WTC11 (cell line): ENCODE results near the gene DUS1L. TPM values are rescaled to one million over a fixed set of nuclear protein-coding genes. Genes with fewer than 3 reads are reported as not detected.

Experiments
- ETV6 ChIP-seq: sonication (generic); formaldehyde crosslinking; IDR thresholded peaks from 2 replicates; pipeline ENCODE4 v1.8.1; 2022; ENCODE audit warnings: mild to moderate bottlenecking, missing genetic modification reagents
- GRHL2 ChIP-seq: fragments of 250-450 bp; sonication (Bioruptor Pico); IDR thresholded peaks from 2 replicates; pipeline ENCODE4 v1.8.0; 2022; ENCODE audit warnings: mild to moderate bottlenecking, moderate library complexity; ENCODE audit not compliant: insufficient replicate concordance, severe bottlenecking
- IRF2 ChIP-seq: sonication (generic); formaldehyde crosslinking; IDR thresholded peaks from 2 replicates; pipeline ENCODE4 v1.8.0; 2022; ENCODE audit warnings: low read depth, missing genetic modification reagents, borderline replicate concordance
- MXD4 ChIP-seq: fragments of 250-450 bp; sonication (Bioruptor Pico); IDR thresholded peaks from 2 replicates; pipeline ENCODE4 v1.8.0; 2021; ENCODE audit warnings: mild to moderate bottlenecking, moderate library complexity, borderline replicate concordance
- NFYB ChIP-seq: sonication (generic); formaldehyde crosslinking; conservative IDR thresholded peaks from 2 replicates; pipeline ENCODE4 v1.8.0; 2022; ENCODE audit warnings: low read depth, missing genetic modification reagents
- NR1H2 ChIP-seq: sonication (generic); formaldehyde crosslinking; IDR thresholded peaks from 2 replicates; pipeline ENCODE4 v1.9.0; 2021; ENCODE audit warnings: mild to moderate bottlenecking, moderate library complexity, missing genetic modification reagents
- OVOL2 ChIP-seq: fragments of 250-450 bp; sonication (Bioruptor Pico); IDR thresholded peaks from 2 replicates; pipeline ENCODE4 v1.9.0; 2021; ENCODE audit warnings: mild to moderate bottlenecking, borderline replicate concordance
- PRRX2 ChIP-seq: fragments of 250-450 bp; sonication (Bioruptor Pico); IDR thresholded peaks from 2 replicates; pipeline ENCODE4 v1.8.0; 2021; ENCODE audit warnings: mild to moderate bottlenecking
- SOX15 ChIP-seq: fragments of 250-450 bp; sonication (Bioruptor Pico); IDR thresholded peaks from 2 replicates; pipeline ENCODE4 v1.9.0; 2021; ENCODE audit warnings: mild to moderate bottlenecking
- ZNF219 ChIP-seq: sonication (generic); formaldehyde crosslinking; IDR thresholded peaks from 2 replicates; pipeline ENCODE4 v1.8.0; 2023; ENCODE audit warnings: missing genetic modification reagents, mild to moderate bottlenecking, borderline replicate concordance
- total RNA-seq: library from RNA; stranded (reverse); gene quantifications from 3 replicates; pipeline ENCODE4 v1.2.3, GENCODE V29; 2021
- TF ChIP-seq, protein P1 (sequence below): fragments of 250-450 bp; sonication (Bioruptor Pico); IDR thresholded peaks from 2 replicates; pipeline ENCODE4 v1.9.0; 2021; ENCODE audit warnings: mild to moderate bottlenecking, borderline replicate concordance
- TF ChIP-seq, protein P2 (sequence below): sonication (generic); formaldehyde crosslinking; IDR thresholded peaks from 2 replicates; pipeline ENCODE4 v1.8.0; 2022; ENCODE audit warnings: mild to moderate bottlenecking, missing genetic modification reagents
- TF ChIP-seq, protein P3 (sequence below): sonication (generic); formaldehyde crosslinking; IDR thresholded peaks from 2 replicates; pipeline ENCODE4 v1.8.0; 2022; ENCODE audit warnings: mild to moderate bottlenecking, missing genetic modification reagents
- TF ChIP-seq, protein P4 (sequence below): sonication (generic); formaldehyde crosslinking; IDR thresholded peaks from 2 replicates; pipeline ENCODE4 v1.8.1; 2022; ENCODE audit warnings: missing genetic modification reagents, borderline replicate concordance
- TF ChIP-seq, protein P5 (sequence below): fragments of 250-450 bp; sonication (Bioruptor Pico); IDR thresholded peaks from 2 replicates; pipeline ENCODE4 v1.9.0; 2021; ENCODE audit warnings: mild to moderate bottlenecking
- TF ChIP-seq, protein P6 (sequence below): fragments of 250-450 bp; sonication (Bioruptor Pico); IDR thresholded peaks from 2 replicates; pipeline ENCODE4 v1.9.0; 2021; ENCODE audit warnings: moderate library complexity, mild to moderate bottlenecking, inconsistent platforms, borderline replicate concordance
- TF ChIP-seq, protein P7 (sequence below): sonication (generic); formaldehyde crosslinking; IDR thresholded peaks from 2 replicates; pipeline ENCODE4 v1.8.1; 2022; ENCODE audit warnings: low read depth, missing genetic modification reagents, borderline replicate concordance
- TF ChIP-seq, protein P8 (sequence below): sonication (generic); formaldehyde crosslinking; IDR thresholded peaks from 2 replicates; pipeline ENCODE4 v1.8.0; 2022; ENCODE audit warnings: missing genetic modification reagents
- TF ChIP-seq, protein P9 (sequence below): sonication (generic); formaldehyde crosslinking; IDR thresholded peaks from 2 replicates; pipeline ENCODE4 v1.8.1; 2022; ENCODE audit warnings: mild to moderate bottlenecking, missing genetic modification reagents, moderate library complexity, borderline replicate concordance

The DUS1L gene
- total RNA-seq, 1 experiment from 2014 or later = 120 TPM

DNA sequence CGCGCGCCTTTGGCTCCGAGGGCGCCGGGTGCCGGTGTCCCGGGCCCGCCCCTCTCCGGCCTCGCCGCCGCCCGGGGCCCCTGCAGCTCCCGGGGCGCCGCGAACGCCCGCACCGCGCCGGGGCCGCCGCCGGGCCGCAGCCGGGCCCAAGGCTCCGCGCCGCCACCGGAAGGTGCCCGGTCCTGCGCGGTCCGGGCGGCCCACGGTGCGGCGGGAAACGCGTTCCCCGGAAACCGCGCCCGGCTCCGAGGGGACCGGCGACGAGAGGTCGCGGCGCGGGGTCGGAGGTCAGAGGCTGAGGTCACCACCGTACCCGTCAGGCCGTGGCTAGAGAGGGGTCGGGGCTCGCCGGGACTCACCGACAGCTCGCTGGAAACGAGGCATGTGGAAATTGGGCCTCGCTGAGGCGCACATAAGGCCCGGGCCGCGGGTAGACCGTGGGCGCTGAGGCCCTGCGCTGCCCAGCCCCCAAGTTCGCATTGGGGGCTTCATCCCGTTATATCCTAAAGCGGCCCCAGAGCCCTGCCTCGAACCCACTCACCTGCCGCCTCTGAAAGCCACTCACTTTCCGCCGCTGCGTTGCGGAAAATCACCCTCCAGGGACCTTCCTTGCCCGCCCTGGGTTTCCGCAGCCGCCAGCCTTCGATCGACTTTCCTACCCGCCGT lies at the start of gene DUS1L (continued):
- TF ChIP-seq, protein P1, sequence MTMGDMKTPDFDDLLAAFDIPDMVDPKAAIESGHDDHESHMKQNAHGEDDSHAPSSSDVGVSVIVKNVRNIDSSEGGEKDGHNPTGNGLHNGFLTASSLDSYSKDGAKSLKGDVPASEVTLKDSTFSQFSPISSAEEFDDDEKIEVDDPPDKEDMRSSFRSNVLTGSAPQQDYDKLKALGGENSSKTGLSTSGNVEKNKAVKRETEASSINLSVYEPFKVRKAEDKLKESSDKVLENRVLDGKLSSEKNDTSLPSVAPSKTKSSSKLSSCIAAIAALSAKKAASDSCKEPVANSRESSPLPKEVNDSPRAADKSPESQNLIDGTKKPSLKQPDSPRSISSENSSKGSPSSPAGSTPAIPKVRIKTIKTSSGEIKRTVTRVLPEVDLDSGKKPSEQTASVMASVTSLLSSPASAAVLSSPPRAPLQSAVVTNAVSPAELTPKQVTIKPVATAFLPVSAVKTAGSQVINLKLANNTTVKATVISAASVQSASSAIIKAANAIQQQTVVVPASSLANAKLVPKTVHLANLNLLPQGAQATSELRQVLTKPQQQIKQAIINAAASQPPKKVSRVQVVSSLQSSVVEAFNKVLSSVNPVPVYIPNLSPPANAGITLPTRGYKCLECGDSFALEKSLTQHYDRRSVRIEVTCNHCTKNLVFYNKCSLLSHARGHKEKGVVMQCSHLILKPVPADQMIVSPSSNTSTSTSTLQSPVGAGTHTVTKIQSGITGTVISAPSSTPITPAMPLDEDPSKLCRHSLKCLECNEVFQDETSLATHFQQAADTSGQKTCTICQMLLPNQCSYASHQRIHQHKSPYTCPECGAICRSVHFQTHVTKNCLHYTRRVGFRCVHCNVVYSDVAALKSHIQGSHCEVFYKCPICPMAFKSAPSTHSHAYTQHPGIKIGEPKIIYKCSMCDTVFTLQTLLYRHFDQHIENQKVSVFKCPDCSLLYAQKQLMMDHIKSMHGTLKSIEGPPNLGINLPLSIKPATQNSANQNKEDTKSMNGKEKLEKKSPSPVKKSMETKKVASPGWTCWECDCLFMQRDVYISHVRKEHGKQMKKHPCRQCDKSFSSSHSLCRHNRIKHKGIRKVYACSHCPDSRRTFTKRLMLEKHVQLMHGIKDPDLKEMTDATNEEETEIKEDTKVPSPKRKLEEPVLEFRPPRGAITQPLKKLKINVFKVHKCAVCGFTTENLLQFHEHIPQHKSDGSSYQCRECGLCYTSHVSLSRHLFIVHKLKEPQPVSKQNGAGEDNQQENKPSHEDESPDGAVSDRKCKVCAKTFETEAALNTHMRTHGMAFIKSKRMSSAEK (CRISPR knock-in tag) = no peak
- TF ChIP-seq IRF2 (CRISPR knock-in tag) = no peak
- TF ChIP-seq, protein P2, sequence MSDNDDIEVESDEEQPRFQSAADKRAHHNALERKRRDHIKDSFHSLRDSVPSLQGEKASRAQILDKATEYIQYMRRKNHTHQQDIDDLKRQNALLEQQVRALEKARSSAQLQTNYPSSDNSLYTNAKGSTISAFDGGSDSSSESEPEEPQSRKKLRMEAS = no peak
- TF ChIP-seq ZNF219 (CRISPR knock-in tag) = no peak
- TF ChIP-seq, protein P3, sequence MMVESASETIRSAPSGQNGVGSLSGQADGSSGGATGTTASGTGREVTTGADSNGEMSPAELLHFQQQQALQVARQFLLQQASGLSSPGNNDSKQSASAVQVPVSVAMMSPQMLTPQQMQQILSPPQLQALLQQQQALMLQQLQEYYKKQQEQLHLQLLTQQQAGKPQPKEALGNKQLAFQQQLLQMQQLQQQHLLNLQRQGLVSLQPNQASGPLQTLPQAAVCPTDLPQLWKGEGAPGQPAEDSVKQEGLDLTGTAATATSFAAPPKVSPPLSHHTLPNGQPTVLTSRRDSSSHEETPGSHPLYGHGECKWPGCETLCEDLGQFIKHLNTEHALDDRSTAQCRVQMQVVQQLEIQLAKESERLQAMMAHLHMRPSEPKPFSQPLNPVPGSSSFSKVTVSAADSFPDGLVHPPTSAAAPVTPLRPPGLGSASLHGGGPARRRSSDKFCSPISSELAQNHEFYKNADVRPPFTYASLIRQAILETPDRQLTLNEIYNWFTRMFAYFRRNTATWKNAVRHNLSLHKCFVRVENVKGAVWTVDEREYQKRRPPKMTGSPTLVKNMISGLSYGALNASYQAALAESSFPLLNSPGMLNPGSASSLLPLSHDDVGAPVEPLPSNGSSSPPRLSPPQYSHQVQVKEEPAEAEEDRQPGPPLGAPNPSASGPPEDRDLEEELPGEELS (CRISPR knock-in tag) = peak; percentile 55; the same call in 1 of the 2 replicates
- TF ChIP-seq OVOL2 (CRISPR knock-in tag) = no peak
- TF ChIP-seq, protein P4, sequence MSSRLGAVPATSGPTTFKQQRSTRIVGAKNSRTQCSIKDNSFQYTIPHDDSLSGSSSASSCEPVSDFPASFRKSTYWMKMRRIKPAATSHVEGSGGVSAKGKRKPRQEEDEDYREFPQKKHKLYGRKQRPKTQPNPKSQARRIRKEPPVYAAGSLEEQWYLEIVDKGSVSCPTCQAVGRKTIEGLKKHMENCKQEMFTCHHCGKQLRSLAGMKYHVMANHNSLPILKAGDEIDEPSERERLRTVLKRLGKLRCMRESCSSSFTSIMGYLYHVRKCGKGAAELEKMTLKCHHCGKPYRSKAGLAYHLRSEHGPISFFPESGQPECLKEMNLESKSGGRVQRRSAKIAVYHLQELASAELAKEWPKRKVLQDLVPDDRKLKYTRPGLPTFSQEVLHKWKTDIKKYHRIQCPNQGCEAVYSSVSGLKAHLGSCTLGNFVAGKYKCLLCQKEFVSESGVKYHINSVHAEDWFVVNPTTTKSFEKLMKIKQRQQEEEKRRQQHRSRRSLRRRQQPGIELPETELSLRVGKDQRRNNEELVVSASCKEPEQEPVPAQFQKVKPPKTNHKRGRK = no peak
- TF ChIP-seq, protein P5, sequence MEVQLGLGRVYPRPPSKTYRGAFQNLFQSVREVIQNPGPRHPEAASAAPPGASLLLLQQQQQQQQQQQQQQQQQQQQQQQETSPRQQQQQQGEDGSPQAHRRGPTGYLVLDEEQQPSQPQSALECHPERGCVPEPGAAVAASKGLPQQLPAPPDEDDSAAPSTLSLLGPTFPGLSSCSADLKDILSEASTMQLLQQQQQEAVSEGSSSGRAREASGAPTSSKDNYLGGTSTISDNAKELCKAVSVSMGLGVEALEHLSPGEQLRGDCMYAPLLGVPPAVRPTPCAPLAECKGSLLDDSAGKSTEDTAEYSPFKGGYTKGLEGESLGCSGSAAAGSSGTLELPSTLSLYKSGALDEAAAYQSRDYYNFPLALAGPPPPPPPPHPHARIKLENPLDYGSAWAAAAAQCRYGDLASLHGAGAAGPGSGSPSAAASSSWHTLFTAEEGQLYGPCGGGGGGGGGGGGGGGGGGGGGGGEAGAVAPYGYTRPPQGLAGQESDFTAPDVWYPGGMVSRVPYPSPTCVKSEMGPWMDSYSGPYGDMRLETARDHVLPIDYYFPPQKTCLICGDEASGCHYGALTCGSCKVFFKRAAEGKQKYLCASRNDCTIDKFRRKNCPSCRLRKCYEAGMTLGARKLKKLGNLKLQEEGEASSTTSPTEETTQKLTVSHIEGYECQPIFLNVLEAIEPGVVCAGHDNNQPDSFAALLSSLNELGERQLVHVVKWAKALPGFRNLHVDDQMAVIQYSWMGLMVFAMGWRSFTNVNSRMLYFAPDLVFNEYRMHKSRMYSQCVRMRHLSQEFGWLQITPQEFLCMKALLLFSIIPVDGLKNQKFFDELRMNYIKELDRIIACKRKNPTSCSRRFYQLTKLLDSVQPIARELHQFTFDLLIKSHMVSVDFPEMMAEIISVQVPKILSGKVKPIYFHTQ (CRISPR knock-in tag) = no peak
- TF ChIP-seq, protein P6, sequence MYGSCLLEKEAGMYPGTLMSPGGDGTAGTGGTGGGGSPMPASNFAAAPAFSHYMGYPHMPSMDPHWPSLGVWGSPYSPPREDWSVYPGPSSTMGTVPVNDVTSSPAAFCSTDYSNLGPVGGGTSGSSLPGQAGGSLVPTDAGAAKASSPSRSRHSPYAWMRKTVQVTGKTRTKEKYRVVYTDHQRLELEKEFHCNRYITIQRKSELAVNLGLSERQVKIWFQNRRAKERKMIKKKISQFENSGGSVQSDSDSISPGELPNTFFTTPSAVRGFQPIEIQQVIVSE (CRISPR knock-in tag) = no peak
- peak; percentile 26; the same call in 1 of the 2 replicates for TF ChIP-seq PRRX2
- no peak for TF ChIP-seq SOX15
- TF ChIP-seq, protein P7, sequence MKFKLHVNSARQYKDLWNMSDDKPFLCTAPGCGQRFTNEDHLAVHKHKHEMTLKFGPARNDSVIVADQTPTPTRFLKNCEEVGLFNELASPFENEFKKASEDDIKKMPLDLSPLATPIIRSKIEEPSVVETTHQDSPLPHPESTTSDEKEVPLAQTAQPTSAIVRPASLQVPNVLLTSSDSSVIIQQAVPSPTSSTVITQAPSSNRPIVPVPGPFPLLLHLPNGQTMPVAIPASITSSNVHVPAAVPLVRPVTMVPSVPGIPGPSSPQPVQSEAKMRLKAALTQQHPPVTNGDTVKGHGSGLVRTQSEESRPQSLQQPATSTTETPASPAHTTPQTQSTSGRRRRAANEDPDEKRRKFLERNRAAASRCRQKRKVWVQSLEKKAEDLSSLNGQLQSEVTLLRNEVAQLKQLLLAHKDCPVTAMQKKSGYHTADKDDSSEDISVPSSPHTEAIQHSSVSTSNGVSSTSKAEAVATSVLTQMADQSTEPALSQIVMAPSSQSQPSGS (CRISPR knock-in tag) = no peak
- TF ChIP-seq MXD4 (CRISPR knock-in tag) = no peak
- TF ChIP-seq, protein P8, sequence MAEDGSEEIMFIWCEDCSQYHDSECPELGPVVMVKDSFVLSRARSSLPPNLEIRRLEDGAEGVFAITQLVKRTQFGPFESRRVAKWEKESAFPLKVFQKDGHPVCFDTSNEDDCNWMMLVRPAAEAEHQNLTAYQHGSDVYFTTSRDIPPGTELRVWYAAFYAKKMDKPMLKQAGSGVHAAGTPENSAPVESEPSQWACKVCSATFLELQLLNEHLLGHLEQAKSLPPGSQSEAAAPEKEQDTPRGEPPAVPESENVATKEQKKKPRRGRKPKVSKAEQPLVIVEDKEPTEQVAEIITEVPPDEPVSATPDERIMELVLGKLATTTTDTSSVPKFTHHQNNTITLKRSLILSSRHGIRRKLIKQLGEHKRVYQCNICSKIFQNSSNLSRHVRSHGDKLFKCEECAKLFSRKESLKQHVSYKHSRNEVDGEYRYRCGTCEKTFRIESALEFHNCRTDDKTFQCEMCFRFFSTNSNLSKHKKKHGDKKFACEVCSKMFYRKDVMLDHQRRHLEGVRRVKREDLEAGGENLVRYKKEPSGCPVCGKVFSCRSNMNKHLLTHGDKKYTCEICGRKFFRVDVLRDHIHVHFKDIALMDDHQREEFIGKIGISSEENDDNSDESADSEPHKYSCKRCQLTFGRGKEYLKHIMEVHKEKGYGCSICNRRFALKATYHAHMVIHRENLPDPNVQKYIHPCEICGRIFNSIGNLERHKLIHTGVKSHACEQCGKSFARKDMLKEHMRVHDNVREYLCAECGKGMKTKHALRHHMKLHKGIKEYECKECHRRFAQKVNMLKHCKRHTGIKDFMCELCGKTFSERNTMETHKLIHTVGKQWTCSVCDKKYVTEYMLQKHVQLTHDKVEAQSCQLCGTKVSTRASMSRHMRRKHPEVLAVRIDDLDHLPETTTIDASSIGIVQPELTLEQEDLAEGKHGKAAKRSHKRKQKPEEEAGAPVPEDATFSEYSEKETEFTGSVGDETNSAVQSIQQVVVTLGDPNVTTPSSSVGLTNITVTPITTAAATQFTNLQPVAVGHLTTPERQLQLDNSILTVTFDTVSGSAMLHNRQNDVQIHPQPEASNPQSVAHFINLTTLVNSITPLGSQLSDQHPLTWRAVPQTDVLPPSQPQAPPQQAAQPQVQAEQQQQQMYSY = no peak
- TF ChIP-seq GRHL2 (CRISPR knock-in tag) = no peak
- peak; percentile 56; the same call in 1 of the 2 replicates for TF ChIP-seq ETV6 (CRISPR knock-in tag)
- no peak for TF ChIP-seq NR1H2 (CRISPR knock-in tag)
- peak; percentile 25; the same call in 1 of the 2 replicates for TF ChIP-seq NFYB (CRISPR knock-in tag)
- TF ChIP-seq, protein P9, sequence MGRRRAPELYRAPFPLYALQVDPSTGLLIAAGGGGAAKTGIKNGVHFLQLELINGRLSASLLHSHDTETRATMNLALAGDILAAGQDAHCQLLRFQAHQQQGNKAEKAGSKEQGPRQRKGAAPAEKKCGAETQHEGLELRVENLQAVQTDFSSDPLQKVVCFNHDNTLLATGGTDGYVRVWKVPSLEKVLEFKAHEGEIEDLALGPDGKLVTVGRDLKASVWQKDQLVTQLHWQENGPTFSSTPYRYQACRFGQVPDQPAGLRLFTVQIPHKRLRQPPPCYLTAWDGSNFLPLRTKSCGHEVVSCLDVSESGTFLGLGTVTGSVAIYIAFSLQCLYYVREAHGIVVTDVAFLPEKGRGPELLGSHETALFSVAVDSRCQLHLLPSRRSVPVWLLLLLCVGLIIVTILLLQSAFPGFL (CRISPR knock-in tag) = no peak
